Measurements from ENCODE around the gene IKZF5.
A peak's percentile ranks its signal among the peaks of the same experiment; 100 is the strongest.

Gene IKZF5, protein sequence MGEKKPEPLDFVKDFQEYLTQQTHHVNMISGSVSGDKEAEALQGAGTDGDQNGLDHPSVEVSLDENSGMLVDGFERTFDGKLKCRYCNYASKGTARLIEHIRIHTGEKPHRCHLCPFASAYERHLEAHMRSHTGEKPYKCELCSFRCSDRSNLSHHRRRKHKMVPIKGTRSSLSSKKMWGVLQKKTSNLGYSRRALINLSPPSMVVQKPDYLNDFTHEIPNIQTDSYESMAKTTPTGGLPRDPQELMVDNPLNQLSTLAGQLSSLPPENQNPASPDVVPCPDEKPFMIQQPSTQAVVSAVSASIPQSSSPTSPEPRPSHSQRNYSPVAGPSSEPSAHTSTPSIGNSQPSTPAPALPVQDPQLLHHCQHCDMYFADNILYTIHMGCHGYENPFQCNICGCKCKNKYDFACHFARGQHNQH

DNA sequence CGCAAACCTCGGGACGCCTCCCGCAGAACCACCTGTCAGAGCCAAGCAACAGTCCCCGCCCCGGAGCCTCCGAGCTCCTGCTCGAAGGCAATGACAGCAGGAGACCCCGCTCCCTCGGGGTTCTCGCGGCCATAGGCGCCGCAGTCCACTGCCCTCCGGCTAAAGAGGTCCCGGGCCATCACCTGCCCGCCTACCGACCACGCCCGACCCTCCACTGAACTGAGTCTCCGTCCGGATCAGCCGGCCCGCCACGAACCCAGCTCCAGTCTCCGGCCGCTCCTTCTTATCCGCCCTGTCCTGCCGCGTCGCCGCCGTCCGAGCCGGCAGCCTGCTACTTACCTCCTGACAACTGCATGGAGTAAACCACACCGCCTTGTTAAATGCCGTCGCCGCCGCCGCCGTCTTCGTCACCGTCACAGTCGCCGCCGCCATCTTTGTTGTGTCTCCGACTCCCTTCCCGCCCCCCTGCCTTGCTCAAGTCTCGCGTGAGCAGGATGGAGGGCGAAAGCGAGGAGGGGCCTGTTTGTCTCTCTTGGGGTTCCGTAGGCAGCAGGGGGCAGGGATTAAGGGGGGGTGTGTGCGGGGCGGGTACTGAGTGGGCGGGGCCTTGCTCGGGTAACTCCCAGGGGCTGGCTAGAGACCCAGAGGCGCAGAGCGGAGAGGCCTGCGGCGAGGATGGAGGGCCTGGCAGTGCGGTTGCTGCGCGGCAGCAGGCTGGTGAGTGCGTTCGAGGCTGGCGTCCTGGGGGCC lies at the start of gene IKZF5, which contains the start of gene ACADSB:
IKZF5 (minus strand) TSS at position 441 of the 750 bp plus-strand sequence. CDS start 10,170 bp downstream, outside the sequence.
ACADSB (plus strand) TSS at position 652 of the 750 bp plus-strand sequence; CDS start at position 676, 24 bp downstream.
- peak within 1 kb of the TSS; percentile 99 for H3K4me3 Mint-ChIP-seq

DNA sequence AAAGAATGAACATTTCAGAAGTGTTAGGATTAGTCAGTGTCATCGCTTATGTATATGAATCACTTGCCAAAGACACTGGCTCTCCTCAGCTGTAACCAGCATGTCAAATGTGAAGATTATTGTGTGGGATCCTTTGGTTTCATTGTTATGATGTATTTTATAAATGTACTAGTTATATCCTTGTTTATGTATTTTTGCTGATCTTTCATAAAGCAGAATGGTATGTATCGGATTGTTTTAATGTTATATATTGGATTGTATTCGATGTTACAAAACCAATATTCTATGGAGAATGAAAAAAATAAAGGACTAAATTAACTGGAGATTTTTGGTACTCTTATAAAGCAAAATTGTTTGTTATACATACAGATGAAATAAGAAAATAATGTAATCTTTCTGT lies 49.4 kb upstream of the IKZF5 start:
- Mint-ChIP-seq H3K9me3 (no peaks in the 10 kb centered on the region), H3K36me3 (peaks cover 15% of the 10 kb centered on the region), H3K4me1 (no peaks in the 10 kb centered on the region), H3K27me3 (no peaks in the 10 kb centered on the region), H3K4me3 (no peak overlapping the region), H3K27ac (no peak overlapping the region)

More for the DNA sequence above, at the start of gene IKZF5, which contains the start of gene ACADSB:
- Mint-ChIP-seq H3K9me3 (no peaks in the 10 kb centered on the region), H3K27ac (peak within 1 kb of the TSS; percentile 100), H3K27me3 (no peaks in the 10 kb centered on the region), H3K4me1 (peaks cover 63% of the 10 kb centered on the region), H3K36me3 (peaks cover 7% of the 10 kb centered on the region)

DNA sequence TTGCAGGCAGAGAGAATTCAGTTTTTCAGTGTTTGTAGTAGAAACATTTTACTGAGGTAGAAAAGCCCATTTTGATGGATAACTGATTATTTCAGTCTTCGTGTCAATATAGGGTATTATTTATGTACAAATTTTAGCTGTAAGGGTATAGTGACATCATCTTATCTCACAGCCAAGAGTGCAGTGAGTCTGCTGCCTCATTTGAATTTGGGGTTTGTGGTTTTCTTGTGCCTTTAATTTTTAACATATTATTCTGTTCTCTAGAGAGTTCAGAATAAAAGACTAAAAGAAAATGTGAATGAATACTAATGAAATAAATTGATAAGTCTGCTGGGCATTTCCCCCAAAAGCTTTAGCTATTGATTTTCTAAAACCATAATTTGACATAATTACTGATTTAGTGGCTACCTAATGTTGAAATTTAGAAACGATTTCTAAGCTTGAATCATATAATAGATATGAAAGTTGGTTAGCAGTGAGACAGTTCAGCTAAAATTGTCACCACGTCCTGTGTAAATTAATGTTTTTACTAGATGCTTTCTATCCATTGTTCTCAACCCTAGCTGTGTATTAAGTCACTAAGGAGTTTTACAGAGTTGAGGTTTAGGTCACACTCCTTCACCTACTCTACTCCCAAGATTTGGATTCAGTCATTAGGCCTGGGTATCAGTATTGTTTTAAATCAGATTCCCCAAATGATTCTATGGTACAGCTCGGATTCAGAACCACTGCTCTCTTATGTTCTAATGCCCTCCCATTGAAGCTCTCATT lies 37.6 kb upstream of the IKZF5 start:
- H3K36me3 Mint-ChIP-seq = peaks cover 12% of the 10 kb centered on the region

DNA sequence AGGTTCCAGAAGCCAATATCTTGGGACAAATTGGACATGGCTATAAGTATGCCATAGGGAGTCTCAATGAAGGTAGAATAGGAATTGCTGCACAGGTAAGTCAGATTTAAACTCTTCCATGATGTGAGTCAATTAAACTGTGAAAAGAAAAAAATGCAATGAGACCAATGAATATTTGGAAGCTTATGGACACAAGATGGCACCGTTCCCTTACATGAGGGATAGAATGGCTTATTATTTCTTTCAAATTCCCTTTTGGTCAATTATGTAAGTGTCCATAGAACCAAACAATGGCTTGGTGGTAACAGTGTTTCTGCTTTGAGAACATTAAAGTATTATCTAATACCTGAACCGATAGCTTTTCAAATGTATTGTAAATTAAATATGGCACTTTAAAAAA lies 35.8 kb upstream of the IKZF5 start:
- Mint-ChIP-seq H3K36me3 (peaks cover 9% of the 10 kb centered on the region), H3K27me3 (no peaks in the 10 kb centered on the region), H3K9me3 (no peaks in the 10 kb centered on the region), H3K4me3 (no peak overlapping the region), H3K4me1 (peaks cover under 1% of the 10 kb centered on the region), H3K27ac (no peak overlapping the region)

More for the DNA sequence above, 37.6 kb upstream of the IKZF5 start:
- Mint-ChIP-seq H3K27ac (no peak overlapping the region), H3K9me3 (no peaks in the 10 kb centered on the region), H3K27me3 (no peaks in the 10 kb centered on the region), H3K4me1 (no peaks in the 10 kb centered on the region), H3K4me3 (no peak overlapping the region)

DNA sequence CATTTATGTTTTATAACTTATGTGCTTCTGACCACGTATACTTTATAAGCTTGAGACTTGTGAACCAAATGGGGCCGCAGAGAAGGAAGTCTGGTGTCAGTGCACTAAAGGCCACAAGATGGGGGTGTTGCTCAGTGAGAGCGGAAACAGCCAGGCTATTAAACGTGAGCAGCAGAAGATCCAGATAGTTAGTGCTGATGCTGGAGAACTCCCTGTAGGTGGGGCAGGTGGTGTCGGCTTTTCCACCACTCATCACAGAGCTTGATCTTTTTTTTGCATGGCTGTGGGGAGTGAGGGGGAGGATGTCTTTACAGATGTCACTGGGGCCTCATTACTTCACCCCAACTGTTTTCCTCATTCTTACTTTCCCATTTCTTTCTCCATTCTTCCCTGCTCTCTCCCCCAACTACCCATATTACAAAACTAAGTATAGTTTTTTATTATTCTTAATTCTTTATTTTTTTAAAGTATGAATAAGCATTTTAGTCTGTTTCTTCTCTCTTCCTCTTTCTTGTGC lies 34.9 kb upstream of the IKZF5 start:
- H3K4me3 Mint-ChIP-seq = no peak overlapping the region
- no peaks in the 10 kb centered on the region for H3K27me3 Mint-ChIP-seq
- no peaks in the 10 kb centered on the region for H3K9me3 Mint-ChIP-seq
- H3K27ac Mint-ChIP-seq = no peak overlapping the region
- H3K4me1 Mint-ChIP-seq = peaks cover 9% of the 10 kb centered on the region
- H3K36me3 Mint-ChIP-seq = peaks cover 8% of the 10 kb centered on the region

DNA sequence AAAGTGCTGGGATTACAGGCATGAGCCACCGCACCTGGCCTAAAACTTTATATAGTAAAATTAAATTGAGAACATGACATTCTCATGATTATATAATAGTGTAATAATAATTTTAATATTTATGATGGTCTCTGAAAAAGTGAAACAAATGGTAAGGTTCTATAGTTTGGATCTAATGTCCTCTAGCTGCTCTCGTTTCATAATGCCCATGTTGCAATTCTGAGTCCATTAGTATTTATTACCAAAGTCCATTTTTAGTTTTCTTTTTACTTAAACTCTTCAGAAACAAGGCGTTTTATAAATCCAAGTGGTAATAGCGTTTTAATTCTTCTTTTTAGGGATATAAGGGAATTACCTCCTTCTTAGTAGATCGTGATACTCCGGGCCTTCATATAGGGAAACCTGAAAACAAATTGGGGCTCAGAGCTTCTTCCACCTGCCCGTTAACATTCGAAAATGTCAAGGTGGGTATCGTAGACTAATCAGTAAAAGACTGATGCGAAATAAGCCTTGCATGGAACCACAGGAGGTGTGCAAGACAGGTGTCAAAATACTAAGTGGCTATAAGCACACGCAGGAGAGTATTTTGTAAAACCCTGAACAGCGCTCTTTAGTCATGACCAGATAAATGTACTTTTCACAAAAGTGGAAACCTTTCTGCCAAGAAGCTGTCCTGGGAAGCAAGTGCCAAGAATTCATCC lies 34.3 kb upstream of the IKZF5 start:
- peaks cover 3% of the 10 kb centered on the region for H3K36me3 Mint-ChIP-seq
- no peak overlapping the region for H3K27ac Mint-ChIP-seq
- H3K9me3 Mint-ChIP-seq = no peaks in the 10 kb centered on the region
- H3K4me3 Mint-ChIP-seq = no peak overlapping the region
- H3K27me3 Mint-ChIP-seq = no peaks in the 10 kb centered on the region
- H3K4me1 Mint-ChIP-seq = peaks cover 9% of the 10 kb centered on the region

DNA sequence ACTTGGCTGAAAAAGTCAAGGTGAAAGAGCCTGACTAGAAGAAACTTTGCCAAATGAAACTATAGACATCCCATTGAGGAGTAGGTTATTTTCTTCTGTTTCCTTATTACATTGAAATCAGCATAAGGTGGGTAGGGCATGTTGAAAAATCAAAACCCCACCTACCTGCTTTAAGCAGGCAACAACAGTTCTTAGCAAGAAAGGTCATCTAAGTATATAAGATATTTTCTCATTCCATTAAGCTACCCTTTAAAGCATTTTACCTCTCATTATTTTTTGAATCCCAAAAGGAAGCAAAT lies 31.0 kb upstream of the IKZF5 start:
- Mint-ChIP-seq H3K27ac (no peak overlapping the region), H3K36me3 (peaks cover 4% of the 10 kb centered on the region), H3K4me1 (peaks cover 9% of the 10 kb centered on the region), H3K4me3 (no peak overlapping the region), H3K27me3 (no peaks in the 10 kb centered on the region), H3K9me3 (no peaks in the 10 kb centered on the region)

DNA sequence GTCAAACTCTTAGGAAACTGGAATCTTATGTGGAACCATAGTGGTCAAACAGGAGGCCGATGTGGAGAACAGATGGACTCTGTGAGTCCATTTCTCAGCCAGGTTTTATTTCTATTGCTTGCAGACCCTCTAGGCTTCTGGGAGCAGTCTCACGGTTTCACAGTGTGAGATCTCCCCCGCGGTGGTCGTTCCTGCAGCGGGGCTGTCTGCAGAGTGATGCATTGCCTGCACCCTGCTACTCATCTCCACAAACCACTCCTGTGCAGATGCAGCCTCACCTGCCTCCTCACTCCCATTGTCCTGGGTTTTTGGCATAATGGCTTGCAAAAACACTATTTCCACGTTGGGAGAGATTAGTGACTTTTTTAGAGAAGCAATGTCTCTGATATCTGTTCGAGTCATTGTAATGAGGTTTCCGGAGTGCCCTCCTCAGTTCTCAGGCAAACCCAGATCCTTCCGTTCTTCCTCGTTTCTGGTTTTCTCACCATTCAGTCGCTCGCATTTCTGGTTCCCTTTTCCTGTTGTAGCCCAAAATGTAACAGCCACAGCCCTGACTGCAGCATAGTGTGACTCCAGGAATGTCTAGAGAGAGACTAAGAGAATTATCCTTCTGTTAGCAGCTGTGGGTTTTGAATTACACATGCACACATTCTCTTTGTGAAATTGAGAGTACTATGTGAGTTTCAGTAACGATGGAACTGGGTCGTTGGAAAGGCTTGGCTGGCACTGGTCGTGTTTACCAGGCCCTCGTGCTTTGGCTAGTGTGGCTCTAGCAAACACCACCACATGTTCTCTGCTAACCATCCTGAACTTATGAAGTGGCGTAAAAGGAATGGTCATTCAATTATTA lies 30.4 kb upstream of the IKZF5 start:
- H3K4me1 Mint-ChIP-seq = peaks cover 9% of the 10 kb centered on the region
- H3K4me3 Mint-ChIP-seq = no peak overlapping the region
- H3K27ac Mint-ChIP-seq = no peak overlapping the region
- no peaks in the 10 kb centered on the region for H3K9me3 Mint-ChIP-seq
- H3K27me3 Mint-ChIP-seq = no peaks in the 10 kb centered on the region
- peaks cover 4% of the 10 kb centered on the region for H3K36me3 Mint-ChIP-seq

DNA sequence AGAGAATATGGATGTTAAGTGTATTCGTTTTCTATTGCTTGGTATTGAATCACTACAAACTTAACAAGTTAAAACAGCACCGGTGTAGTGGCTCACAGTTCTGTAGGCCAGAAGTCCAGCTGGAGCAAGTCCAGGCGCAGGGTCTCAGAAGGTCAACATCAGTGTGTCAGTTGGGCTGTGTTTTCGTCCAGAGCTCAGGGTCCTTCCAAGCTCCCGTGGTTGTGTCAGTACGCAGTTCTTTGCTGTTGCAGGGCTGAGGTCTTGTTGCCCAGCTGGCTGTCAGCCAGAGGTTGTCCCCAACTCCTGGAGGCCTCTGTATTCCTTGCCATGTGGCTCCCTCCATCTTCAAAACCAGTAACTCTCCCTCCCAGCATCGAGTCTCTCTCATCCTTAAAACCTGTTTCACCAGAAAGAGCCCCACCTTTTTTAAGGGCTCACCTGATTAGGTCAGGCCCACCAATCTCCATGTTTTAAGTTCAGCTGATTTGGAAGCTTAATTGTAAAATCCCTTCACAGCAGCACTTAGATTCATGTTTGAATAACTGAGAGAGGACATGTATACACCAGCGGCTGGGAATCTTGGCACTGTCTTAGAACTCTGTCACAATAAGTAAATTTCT lies 27.0 kb upstream of the IKZF5 start:
- H3K4me1 Mint-ChIP-seq = peaks cover 9% of the 10 kb centered on the region
- no peak overlapping the region for H3K4me3 Mint-ChIP-seq
- H3K27ac Mint-ChIP-seq = no peak overlapping the region
- no peaks in the 10 kb centered on the region for H3K27me3 Mint-ChIP-seq
- peaks cover 7% of the 10 kb centered on the region for H3K36me3 Mint-ChIP-seq
- H3K9me3 Mint-ChIP-seq = no peaks in the 10 kb centered on the region

DNA sequence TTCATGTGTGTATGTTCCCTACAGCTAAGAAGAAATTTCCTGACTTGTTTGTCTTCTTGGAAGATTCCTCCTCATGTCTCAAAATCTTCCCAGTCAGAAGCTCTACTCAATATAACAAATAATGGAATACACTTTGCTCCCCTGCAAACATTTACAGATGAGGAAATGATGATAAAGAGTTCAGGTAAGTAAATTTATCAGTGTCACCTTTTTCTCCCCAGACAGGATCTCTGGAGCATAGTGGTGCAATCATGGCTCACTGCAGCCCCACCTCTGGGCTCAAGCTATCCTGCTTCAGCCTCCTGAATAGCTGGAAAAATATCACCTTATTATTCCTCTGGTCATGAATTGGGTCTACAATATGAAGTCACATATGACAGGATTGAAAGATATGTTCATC lies 25.7 kb upstream of the IKZF5 start:
- Mint-ChIP-seq H3K27me3 (no peaks in the 10 kb centered on the region), H3K9me3 (no peaks in the 10 kb centered on the region), H3K27ac (no peak overlapping the region), H3K4me1 (peaks cover 8% of the 10 kb centered on the region), H3K4me3 (no peak overlapping the region), H3K36me3 (peaks cover 7% of the 10 kb centered on the region)

DNA sequence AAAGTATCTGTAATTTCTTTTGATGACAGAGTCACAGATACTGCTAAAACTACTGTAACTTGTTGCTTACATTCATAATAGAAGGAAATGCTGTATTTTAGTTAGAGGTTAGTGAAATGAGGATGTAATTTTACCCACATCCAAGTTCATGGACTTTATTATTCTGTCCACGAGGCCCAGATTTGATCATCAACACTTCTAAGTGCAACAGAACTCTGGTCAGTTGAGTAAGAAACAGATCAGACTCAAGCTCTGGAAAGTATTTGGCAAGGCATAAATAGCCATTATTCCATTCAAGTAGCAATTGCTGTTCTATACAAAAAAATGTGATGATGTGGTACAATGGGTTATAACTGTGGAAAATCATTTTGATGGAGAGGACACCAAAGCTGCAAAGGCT lies 22.5 kb upstream of the IKZF5 start:
- Mint-ChIP-seq H3K36me3 (peaks cover 7% of the 10 kb centered on the region), H3K4me3 (no peak overlapping the region), H3K9me3 (no peaks in the 10 kb centered on the region), H3K27me3 (no peaks in the 10 kb centered on the region), H3K4me1 (no peaks in the 10 kb centered on the region), H3K27ac (no peak overlapping the region)

DNA sequence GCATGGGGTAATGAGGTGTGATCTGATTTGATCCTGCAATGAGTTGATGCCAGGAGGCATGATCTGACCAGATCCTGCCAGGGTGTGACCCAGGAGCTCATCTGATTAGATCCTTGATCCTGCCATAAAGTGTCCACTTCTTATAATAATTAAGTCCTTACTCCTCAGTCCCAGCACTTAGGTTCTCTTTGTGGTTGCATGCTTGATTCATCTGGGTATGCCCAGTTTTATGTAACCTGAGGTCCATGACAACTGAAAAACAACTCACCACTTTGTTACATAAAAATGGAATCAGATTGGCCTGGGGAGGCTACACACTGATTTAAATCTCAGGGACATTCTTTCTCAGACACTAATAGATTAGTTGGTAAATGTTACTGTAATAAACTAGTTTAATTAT lies 19.3 kb upstream of the IKZF5 start:
- H3K27ac Mint-ChIP-seq = no peak overlapping the region
- no peak overlapping the region for H3K4me3 Mint-ChIP-seq
- no peaks in the 10 kb centered on the region for H3K4me1 Mint-ChIP-seq
- no peaks in the 10 kb centered on the region for H3K27me3 Mint-ChIP-seq
- H3K36me3 Mint-ChIP-seq = peaks cover 4% of the 10 kb centered on the region
- H3K9me3 Mint-ChIP-seq = no peaks in the 10 kb centered on the region

DNA sequence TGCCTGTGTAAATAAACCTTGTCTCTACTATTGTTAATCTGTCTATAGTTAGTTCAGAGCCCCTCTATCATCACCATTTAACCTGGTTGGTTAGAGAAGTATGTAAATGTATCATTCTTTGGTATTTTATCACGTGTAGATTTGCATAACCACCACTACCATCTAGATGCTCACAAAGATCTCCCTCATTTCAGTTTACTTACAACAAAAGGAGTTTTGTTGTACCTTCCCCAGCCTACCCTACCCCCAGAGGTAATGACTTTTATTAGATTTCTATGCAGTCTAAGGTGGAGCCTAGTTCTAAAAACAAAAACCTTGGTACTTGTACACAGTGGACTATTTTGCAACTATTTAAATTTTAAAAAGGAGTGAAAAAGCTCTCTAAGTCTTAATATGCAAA lies 17.7 kb upstream of the IKZF5 start:
- Mint-ChIP-seq H3K27ac (no peak overlapping the region), H3K4me1 (no peaks in the 10 kb centered on the region), H3K4me3 (no peak overlapping the region), H3K27me3 (no peaks in the 10 kb centered on the region), H3K9me3 (no peaks in the 10 kb centered on the region), H3K36me3 (peaks cover 2% of the 10 kb centered on the region)

DNA sequence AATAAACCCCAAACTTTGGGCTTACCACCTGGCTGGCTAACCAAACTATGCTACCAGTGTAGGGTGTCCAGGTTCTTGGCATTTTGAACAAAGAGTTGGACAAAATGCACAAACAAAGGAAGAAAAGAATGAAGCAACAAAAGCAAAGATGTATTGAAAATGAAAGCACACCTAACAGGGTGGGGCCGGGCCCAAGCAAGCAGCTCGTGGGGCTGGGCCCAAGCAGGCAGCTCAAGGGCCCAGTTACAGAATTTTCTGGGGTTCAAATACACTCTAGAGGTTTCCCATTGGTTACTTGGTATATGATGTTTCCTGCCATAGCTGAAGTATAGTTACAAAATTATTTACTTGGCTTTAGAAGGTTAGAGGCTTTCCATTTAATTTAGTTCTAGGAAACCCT lies 15.9 kb upstream of the IKZF5 start:
- Mint-ChIP-seq H3K9me3 (no peaks in the 10 kb centered on the region), H3K4me1 (no peaks in the 10 kb centered on the region), H3K27ac (no peak overlapping the region), H3K4me3 (no peak overlapping the region), H3K36me3 (peaks cover 2% of the 10 kb centered on the region), H3K27me3 (no peaks in the 10 kb centered on the region)

Measured in activated naive CD4-positive, alpha-beta T cell treated with anti-CD3 and anti-CD28 coated beads, Interleukin-2, amount 50 U/mL, for 24 hours (primary cell).